GM12878 (cell line): ENCODE data around the gene EHD1.

ENCODE experiments used
- CHD2 ChIP-seq: IDR thresholded peaks from 2 replicates; pipeline ENCODE4 v1.6.1; 2011; ENCODE audit warnings: low read depth, low read length, improper control_type of control experiment, borderline replicate concordance
- NFIC ChIP-seq: IDR thresholded peaks from 2 replicates; pipeline ENCODE4 v1.6.1; 2012; ENCODE audit warnings: low read depth, mild to moderate bottlenecking, inconsistent platforms, low read length, moderate library complexity
- TF ChIP-seq, protein P1 (sequence below), 3 experiments: IDR thresholded peaks in 2 of 3; conservative IDR thresholded peaks in 1 of 3; 2 replicates each; pipeline ENCODE4 v1.5.1; 2011; ENCODE audit warnings: low read depth in 3 of 3, low read length in 3 of 3, mild to moderate bottlenecking in 3 of 3, control low read depth in 2 of 3, moderate library complexity in 2 of 3, inconsistent platforms in 1 of 3, mixed read lengths in 1 of 3; ENCODE audit not compliant: control insufficient read depth in 2 of 3, insufficient read depth in 1 of 3; ENCODE audit errors: extremely low read depth in 1 of 3

- no peak for TF ChIP-seq CHD2
- TF ChIP-seq, protein P1, sequence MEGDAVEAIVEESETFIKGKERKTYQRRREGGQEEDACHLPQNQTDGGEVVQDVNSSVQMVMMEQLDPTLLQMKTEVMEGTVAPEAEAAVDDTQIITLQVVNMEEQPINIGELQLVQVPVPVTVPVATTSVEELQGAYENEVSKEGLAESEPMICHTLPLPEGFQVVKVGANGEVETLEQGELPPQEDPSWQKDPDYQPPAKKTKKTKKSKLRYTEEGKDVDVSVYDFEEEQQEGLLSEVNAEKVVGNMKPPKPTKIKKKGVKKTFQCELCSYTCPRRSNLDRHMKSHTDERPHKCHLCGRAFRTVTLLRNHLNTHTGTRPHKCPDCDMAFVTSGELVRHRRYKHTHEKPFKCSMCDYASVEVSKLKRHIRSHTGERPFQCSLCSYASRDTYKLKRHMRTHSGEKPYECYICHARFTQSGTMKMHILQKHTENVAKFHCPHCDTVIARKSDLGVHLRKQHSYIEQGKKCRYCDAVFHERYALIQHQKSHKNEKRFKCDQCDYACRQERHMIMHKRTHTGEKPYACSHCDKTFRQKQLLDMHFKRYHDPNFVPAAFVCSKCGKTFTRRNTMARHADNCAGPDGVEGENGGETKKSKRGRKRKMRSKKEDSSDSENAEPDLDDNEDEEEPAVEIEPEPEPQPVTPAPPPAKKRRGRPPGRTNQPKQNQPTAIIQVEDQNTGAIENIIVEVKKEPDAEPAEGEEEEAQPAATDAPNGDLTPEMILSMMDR (IDR thresholded peaks at IDR 0.05 in 2 of 3, conservative IDR thresholded peaks at IDR 0.05 in 1 of 3; ENCODE audit: control insufficient read depth in 2 of 3, extremely low read depth in 1 of 3, insufficient read depth in 1 of 3, low read depth in 3 of 3, low read length in 3 of 3) = no peak
- no peak for TF ChIP-seq NFIC
Measured at GRCh38 chr11:64863391-64864060, 14.9 kb downstream of the EHD1 start.
